Activated T-cell treated with anti-CD3 and anti-CD28 coated beads for 1 hour (primary cell): ENCODE data around the gene TBL2.
"Not testable (repeated sequence)": the region's sequence is repeated elsewhere in the genome, so short reads cannot be mapped to it uniquely, and the experiment has no call there.

Experiments
- DNase-seq: peaks from one replicate; pipeline ENCODE4 v3.0.0-alpha.2; 2020; ENCODE audit warnings: low read depth

The TBL2 gene

GRCh38 chr7:73570521-73570920 lies 7.9 kb downstream of the TBL2 start:
- DNase-seq = no peak

- DNase-seq = no peak
These were observed 9.3 kb downstream of the TBL2 start for GRCh38 chr7:73569042-73569608.

- DNase-seq = no peak
These were observed 10.3 kb downstream of the TBL2 start for GRCh38 chr7:73567846-73568685.

- no peak for DNase-seq
These were observed 11.2 kb downstream of the TBL2 start for GRCh38 chr7:73567140-73567539.

- not testable (repeated sequence) for DNase-seq
These were observed 11.9 kb downstream of the TBL2 start for GRCh38 chr7:73566431-73566830.

- no peak for DNase-seq
These were observed 12.6 kb downstream of the TBL2 start for GRCh38 chr7:73565675-73566340.

- no peak for DNase-seq
These were observed 18.1 kb downstream of the TBL2 start for GRCh38 chr7:73560109-73560835.

- DNase-seq = peak; percentile 70
These were observed 20.8 kb downstream of the TBL2 start, which contains the start of gene BCL7B for GRCh38 chr7:73557397-73558257. Gene BCL7B (minus strand): TSS chr7:73557690. CDS start chr7:73557578, 112 bp downstream.

- DNase-seq = peak; percentile 79
These were observed 21.3 kb downstream of the TBL2 start for GRCh38 chr7:73557108-73557396.

GRCh38 chr7:73556208-73557107 lies 21.9 kb downstream of the TBL2 start:
- DNase-seq = no peak

- no peak for DNase-seq
These were observed 22.9 kb downstream of the TBL2 start for GRCh38 chr7:73555411-73555982.

- DNase-seq = not testable (repeated sequence)
These were observed 28.3 kb downstream of the TBL2 start for GRCh38 chr7:73550093-73550492.

GRCh38 chr7:73549176-73549575 lies 29.2 kb downstream of the TBL2 start:
- no peak for DNase-seq

GRCh38 chr7:73547841-73548240 lies 30.5 kb downstream of the TBL2 start:
- no peak for DNase-seq

- no peak for DNase-seq
These were observed 33.7 kb downstream of the TBL2 start for GRCh38 chr7:73544678-73545077.

- no peak for DNase-seq
These were observed 36.7 kb downstream of the TBL2 start for GRCh38 chr7:73541722-73542121.

- no peak for DNase-seq
These were observed 38.7 kb downstream of the TBL2 start for GRCh38 chr7:73539709-73540108.

GRCh38 chr7:73538510-73538909 lies 39.9 kb downstream of the TBL2 start:
- DNase-seq = not testable (repeated sequence)

- DNase-seq = no peak
These were observed 41.3 kb downstream of the TBL2 start for GRCh38 chr7:73537051-73537450.

- DNase-seq = no peak
These were observed 41.9 kb downstream of the TBL2 start for GRCh38 chr7:73536479-73536878.
